ENCODE results near the gene GABRR2.

- no peak for TF ChIP-seq CTCF (IDR thresholded peaks at IDR 0.05)
- TF ChIP-seq POLR2A (IDR thresholded peaks at IDR 0.05), result no peak
- TF ChIP-seq EP300 (IDR thresholded peaks at IDR 0.05), result no peak
- TF ChIP-seq POLR2AphosphoS5 (IDR thresholded peaks at IDR 0.05), result no peak
Observed at GRCh38 chr6:89260832-89261231, 54.3 kb downstream of the GABRR2 start.
